ENCODE results near the gene IL1R2.

The IL1R2 gene

DNA sequence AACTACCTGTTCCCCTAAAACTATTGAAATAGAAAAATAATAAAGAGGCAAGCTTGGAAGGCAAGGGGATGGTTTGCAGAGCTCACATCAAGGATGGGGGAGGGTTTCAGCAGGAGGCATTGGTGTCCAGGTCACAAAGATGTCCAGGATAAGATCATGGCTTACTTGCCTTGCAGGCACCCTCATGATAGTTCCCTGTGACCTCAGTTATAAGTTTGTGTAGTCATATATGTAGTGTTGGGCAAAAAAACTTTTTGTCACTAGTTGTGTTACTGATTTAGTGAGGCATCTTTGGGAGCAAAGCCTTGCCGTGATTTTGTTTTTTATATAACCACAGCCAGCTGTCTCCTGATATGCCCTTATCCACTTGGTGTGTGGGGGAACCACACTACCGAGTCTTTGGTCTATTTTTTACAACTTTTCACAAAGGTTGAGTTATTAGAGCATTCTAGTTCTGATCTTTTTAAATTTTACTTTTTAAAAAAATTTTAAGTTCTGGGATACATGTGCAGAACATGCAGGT is 53.3 kb downstream of the IL1R2 start:
- DNase-seq: no peak

DNA sequence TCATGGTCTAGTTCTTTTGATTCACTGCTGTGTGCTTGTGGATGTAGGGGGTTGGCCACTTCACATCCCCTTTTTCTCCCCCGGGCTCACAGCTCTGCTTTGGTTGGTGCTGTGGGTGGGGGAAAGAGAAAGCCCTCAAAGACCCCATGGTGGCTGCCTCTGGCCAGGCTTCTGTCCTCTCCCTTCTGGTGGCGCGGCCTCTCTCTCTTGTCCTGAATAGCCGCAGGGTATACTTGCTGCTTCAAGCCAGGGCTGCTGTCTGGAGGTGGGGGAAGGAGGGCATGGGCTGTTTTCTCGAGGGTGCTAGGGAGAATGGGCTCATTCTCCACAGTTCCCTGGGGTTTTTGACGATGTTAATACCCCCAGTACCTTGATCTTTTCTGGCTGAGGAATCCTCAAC is 53.9 kb downstream of the IL1R2 start:
- DNase-seq: peak; percentile 8

DNA sequence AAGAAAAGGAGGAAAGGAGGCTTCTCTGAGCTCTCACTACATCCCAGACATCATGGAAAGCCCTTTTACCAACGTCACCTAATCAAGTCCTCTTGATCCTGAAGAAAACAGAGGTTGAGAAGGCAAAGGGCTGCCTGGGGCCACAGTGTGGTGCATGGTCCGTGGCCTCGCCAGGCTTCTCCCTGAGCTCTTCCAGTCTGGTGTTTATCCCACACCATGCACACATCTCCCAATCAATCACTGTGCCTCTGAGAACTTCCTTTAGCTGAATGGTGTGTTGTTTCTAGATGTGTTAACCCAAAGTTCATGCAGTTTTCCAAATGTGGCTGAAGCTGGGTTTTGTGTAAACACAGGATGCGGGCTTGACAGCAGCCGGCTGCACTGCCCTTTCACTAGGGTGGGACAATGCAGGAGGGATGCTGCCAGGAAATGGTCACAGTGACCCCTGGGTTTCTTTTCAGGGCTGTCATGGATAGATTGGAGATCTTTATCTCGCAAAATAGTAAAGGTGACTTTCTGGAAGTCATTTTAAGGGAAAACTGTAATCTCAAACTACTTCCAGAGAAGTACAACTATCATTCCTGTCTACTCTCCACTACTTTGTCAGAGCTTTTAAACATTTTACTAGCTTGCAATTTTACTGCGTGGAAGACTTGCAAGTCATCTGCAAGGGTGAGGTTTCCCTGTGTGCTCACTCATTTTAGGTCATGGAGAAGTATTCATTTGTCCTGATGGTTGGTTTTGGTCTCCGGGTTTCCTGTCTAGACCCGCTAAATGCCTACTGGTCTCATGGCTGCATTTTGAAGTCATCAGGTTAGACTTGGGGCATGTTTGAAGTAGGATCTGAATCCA is 54.6 kb downstream of the IL1R2 start:
- DNase-seq: no peak

DNA sequence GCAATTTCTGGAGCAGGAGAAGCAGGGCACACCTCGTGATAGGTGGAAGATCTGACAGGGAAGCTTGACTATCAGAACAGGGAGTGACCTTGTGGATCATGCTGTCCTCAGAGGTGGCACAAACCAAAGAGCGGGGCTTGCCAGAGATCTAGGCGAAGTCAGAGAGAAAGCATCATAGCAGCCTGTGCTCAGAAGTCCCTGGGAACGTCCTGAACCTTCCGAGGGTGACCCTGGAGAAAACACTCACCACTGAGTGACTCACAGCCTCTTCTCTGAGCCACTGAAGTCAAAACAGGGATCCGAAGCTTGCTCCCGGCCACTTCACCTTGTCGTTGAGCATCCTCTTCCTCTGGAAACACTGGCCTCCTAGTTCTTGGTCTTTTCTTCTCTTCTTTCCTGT is 56.7 kb downstream of the IL1R2 start:
- no peak for DNase-seq

DNA sequence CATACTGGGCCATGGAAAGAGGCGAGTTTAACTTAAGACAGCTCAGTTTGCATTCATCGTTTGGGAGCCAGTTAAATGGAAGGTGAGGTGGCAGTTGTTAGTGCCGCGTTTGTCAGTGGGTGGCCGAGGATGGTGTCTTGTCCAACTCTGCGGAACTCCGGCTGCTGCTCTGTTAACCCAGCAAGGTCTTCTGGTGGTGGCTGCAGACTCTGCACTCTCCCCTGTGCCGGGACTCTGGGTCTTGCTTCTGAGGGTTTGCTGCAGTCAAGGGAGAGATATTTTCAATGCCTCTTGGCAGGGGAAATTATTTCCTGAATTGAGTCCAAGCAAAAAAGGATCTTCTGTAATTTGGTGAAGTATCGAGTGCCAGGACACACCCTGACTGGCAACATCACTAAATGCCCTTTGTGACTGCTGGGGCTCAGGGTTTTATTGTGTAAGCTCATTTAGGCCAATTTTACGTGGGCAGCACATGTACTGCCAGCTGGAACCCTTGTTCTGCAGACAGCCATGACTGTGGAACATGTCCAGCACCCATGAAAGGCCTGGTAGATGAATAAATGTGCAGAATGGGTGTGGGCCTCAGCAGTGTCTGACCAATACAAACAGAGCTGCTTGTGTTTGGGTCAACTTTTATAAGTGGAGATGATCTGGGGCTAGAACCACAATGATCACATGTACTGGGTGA is 58.1 kb downstream of the IL1R2 start:
- no peak for DNase-seq

DNA sequence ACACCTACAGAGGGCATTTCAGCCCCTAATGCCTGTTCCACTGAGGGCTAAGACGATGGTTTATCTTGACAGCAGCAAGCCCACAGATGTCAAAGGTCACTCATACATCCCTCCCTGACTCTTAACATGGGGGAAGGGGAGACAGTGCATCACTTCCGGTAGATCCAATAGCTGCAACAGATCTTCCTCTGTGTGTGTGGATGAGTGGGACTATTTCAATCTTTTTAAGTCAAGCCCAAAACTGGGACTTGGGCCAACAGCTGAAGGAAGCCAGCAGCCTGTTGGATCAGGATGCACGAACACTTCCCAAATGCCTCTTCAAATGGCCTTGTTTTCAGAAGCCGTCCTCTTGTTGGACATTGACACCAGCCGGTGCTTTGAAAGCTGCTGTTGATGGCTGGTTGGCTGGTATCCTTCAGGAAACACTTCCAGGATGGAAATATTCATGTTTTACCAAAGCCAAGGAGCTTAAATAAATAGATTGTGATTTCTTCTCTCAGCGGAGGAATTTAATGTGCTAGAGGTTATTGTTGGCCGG is 59.2 kb downstream of the IL1R2 start:
- no peak for DNase-seq

DNA sequence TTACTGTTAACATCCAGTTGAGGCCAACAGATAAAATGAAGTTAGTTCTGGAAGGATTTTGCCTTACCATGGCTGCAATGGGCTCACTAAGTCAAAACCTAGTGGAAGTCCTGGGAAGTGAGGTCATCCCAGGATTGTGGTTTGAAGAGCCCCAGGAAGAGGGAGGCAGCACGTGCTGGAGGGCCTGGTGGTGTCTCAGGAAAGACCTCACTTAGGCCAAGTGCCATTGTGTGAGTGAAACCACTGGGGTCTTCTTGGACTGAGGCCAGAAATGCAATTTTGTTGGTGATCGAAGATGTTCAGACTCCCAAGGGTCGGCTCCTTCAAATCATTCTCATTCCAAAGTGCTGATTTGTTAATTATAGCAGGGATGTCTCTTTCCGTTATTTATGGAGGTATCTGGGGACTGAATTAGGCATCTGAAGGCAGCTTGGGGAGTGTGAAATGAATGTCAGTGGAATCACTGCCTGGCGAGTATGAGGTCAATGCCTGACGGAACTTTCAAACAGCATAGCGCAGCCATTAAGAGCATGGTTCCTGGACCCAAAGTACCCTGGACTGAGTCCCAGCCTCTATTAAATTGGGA is 60.0 kb downstream of the IL1R2 start:
- DNase-seq: no peak

DNA sequence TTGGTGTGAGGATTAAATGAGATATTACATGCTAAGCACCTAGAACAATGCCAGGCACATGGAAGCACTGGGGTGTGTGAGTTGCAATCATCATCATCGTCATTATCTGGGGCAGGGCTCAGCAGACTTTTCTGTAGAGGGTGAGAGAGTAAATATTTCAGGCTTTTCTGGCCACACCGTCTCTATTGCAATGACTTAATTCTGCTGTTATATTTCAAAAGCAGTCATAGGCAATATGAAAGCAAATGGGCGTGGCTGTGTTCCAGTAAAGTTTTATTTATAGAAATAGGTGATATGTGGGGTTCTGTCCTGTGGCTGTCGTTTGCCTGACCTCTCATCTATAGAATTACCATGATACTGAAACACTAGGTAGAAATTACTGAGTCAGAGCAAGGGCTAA is 60.6 kb downstream of the IL1R2 start:
- no peak for DNase-seq

DNA sequence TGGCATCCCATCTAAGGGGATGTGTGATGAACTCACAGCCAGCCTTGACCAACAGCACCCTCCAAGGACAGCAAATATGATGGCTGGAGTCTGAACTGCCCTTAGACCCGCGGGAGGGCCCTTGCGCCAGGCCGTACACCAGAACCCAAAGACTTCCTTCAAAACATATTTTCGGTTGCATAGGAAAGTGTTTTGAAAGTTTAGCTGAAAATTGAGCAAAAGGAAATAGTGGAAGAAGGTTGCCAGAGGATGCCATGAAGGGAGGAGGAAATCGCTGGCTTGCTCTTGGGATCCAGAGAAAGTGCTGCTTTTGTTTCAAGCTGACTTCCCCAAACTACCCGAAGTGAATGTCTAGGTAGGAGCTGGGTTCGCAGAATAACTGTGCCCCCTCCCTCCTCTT is 61.3 kb downstream of the IL1R2 start:
- DNase-seq: no peak

DNA sequence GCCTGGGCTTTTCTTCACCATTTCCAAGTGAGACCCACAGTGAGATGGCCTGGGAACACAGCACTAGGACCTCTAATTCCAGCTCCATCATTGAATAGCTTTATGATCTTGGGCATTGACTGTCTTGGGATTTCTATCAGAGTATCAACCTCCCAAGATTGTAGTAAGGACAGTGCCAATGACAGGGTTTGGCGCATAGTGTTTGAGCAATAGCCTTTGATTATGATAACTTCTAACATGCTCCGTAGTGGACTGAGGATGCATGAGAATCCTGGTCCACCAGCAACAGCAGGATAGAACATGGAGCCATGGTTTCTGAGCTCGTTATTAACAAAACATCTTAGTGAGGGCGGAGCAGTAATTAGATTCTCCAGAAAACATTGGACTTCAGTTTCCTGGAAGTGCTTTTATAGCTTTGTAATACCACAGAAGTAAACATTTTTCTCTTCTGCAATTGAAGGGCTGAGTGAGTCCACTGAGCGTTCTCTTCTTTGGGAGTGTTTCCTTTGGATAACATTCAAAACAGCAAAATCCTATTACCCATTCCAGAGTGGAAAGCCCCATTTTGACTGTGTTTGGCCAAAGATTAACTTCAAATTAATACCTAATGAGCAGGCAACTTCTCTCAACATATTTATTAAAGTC is 63.7 kb downstream of the IL1R2 start:
- no peak for DNase-seq

DNA sequence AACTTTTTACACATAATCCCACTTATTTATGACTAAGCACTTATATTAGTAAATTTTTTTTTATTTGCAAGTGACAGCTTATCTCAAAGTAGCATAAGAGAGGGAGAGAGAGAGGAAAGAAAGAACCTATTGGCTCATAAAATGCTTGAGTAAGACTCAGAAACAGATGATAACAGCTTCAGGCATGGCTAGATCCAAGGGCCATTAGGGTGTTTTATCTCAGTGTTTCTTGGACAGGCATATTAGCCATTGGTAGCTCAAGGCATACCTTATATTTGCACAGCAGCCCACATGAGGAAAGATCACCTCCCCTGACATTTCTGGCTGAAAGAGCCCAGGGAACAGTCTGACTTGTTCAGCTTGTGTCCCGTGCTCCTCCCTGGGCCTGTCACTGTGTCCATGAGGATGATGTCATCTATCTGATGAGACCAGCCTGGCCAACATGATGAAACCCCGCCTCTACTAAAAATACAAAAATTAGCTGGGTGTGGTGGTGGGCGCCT is 64.4 kb downstream of the IL1R2 start:
- DNase-seq: no peak

DNA sequence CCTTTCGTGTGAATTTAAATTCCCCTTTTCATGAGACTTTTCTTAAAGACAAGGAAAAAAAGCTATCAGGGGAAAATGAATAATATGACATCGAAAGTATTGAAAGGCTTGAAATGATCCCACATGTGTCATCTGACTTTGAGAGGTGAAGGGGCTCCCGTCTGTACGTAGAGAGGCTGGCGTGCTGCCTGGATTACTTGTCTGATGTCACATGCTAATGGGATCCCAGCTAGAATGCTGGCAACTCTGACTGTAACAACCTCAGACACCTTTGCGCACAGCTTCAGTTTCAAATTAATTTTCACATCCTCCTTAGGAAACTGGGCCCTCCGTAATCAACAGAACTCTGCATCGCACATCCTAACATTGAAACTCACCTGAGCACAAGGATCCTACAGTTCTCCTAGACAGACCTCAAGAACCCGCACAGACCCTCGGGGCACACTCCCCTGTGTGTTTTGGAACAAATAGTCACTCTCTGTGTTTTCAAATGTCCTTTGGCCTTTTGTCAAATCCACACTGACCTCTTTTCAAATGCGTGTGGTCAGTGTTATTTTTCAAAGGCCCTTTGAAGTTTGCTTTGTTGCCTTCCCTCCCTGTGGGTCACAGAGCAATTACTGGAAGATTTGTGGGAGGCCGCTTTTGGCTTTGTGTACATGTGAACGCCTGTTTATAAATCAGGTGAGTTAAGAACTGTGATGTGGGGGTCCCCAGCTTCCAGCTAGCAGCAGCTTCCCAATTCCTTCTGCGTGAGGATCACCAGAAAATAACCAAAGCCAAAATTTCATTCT is 65.9 kb downstream of the IL1R2 start:
- DNase-seq: no peak

DNA sequence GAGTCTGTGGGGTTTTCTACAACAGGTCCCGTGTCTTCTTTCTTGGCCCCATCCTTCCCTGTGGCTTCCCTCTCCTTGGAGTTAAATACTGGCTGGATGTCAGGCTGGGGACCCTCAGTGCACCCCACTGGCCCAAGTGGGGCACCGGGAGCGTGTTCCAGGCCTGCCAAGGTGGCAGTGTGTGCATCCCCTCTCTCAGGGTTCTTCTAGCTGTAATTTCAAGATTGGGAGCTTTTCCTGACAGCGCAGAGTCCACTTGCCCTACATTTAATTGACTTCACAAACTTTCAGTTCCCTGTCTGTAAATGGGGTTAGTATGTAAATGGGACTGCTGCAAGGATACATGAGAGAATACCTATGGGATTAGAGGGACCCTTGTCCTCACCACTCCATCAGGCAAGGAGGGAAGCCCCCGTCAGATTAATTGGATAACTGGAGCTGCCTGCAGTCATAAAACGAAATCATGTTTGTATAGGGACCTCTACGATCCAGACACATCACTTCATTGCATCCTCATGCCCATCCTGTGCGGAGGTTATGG is 66.6 kb downstream of the IL1R2 start:
- DNase-seq: no peak

DNA sequence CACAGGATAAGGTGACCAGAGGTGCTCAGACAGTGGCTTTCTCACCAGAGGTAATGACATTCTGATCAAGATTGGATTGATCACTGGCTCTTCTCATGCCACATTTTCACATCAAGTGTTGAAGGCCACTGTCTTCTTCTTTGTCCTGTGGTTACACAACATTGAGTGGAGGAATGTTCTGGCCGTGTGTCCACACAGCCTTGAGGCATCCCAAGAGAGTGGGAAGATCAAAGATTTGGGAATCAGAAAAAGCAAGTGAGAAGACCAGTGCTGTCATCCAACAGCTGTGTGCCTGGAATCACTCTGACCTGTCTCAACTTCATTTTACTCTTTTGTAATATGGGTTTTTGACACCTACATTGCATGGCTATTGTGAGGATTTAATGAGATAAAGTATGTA is 67.4 kb downstream of the IL1R2 start:
- no peak for DNase-seq

DNA sequence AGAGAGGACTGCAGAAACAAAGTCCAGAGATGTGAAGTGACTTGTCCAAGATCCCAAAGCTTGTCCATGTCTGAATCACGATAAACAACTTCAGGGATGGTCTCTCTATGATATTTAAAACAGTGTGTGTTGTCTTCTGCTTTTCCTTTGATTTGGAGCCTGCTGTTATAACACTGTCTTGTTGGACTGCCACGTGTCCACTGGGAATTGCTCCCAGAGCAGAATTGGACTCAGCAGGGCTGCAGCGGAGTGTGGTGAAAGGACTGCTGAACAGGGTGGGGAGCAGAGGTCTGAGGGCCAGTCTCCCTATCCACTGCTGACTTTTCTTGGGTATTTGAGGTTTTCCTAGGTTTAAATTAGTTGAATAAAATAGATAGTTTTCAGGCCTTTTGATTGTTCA is 68.3 kb downstream of the IL1R2 start:
- DNase-seq: no peak

DNA sequence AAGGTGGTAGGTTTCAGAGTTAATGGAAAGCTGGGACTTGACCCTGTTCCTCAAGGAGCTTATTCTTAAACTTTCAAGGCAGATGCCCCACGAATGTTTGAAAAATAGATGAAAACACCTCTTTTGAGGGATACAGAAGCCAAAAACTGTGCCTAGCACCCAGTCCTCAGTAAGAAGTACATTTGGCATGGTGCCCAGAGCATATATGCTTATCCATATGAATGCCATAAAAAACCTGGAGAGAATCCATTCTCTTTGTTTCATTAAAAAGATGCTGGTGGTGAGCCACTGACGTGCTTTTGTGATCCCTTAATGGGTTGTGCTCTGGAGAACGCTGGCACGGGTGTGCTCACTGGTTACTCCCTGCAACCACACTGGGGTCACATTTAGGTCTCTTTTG is 69.0 kb downstream of the IL1R2 start:
- DNase-seq: no peak

DNA sequence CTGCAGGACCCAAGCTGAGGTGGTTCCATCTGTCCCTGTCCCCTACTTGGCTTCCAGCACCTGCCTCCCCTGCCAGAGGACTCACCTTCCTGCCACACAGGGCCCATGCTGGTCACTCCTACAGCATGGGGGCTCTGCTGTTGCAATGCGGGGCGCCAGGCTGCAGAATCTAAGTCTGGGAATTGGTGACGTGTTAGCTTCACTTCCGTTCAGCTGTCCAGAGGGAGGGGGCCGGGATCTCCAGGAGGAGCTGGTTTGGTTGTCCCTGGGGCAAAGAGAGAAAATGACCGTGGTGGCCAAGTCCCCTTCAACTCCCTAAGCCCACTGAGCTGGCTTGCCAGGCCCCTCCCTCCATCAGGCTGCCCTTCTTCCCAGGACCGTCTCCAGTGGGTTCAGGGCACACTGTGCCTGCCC is 69.5 kb downstream of the IL1R2 start:
- DNase-seq: no peak

DNA sequence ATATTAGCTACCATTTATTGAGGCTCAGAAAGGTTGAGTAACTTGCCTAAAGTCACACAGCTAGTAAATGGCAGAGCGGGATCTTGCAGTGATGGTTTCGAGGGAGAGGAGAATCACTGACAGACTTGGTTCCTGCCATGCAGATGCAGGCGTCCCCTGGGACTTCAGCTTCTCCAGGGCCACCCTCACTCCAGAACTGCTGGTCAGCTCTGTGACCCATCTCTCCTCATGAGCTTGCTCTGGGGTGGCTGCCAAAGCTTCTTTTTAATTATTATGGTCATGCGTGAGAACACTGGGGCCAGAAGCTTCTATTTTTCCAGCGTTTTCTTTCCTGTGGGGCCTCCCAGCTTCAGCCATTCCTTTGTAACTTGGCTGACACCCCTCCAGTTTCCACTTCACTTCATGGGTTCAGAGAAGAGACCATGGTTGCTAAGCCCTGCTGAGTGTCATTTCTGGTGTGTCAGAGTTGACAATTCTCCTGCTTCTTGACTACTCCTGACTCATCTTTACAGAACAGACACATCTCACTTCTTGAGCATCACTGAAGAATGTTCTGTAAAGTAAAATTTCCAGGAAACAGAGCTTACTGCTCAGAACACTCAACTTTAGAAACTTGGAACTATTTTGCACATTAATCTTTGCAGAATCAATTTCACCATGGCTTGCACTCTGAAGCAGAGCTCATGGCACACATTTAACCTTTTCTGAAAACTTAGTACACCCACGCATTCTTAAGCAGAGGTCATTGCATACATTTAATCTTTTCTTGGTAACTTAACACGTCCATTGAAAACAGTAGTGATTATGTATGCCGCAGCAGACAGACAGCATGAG is 70.4 kb downstream of the IL1R2 start:
- DNase-seq: no peak

DNA sequence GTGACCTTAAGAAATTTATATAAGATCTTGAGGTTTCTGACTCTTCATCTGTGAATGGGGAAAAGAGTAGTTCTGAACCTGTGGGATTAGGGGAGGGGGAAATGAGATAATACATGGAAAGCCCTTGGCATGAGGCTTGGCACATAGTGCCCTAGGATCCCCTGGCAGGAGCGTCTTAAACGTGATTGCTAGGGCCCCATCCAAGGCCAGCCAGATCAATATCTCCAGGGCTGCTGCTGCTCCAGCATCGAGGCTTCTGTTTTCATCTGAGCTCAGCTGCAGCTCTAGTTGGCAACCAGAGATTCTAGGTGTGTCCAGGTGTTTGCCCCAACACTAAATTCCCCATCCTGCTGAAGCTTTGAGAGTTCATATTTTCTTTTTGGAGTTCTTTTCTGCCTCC is 71.0 kb downstream of the IL1R2 start:
- DNase-seq: no peak

DNA sequence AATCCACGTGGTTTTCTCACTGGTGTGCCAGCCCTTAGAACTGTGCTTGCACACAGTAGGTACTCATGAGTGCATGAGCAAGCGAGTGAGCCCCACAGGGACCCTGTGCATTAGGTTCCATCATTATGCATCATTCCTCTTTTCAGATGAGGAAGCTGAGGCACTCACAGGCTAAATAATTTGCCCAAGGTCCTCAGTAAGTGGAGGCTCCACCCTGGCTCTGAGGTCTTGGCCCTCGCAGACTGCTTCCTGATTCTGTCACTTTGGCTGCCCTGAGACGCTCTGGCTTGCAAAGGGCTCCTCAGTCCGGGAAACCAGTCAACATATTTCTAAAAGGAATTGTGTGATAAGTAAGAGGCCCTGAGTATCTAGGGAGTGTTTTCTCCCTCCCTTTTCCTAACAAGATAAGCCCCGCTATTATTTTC is 71.7 kb downstream of the IL1R2 start:
- no peak for DNase-seq
